HL-60 (cell line): Measurements from ENCODE around the gene CES5A.

Experiments
- DNase-seq, 2 experiments: peaks; one replicate each; pipeline ENCODE4 v3.0.0-alpha.2; 2010 to 2020; ENCODE audit warnings: low read depth in 1 of 2, low spot score in 1 of 2
- H3K27ac ChIP-seq: fragments of 250-450 bp; sonication (Bioruptor Pico); replicated peaks from 2 replicates; pipeline ENCODE4 v1.5.1; 2020; ENCODE audit warnings: mild to moderate bottlenecking, moderate library complexity
- H3K27me3 ChIP-seq: fragments of 250-450 bp; sonication (Bioruptor Pico); 2 replicates; pipeline ENCODE4 v1.5.1; 2021; ENCODE audit warnings: mild to moderate bottlenecking, moderate library complexity; ENCODE audit not compliant: insufficient read depth, poor library complexity, severe bottlenecking
- H3K4me3 ChIP-seq: replicated peaks from 2 replicates; pipeline ENCODE4 v1.5.1; 2011; ENCODE audit warnings: mild to moderate bottlenecking, control low read depth, low read length; ENCODE audit not compliant: insufficient read depth
- GABPA ChIP-seq: IDR thresholded peaks from 2 replicates; pipeline ENCODE4 v1.6.1; 2012; ENCODE audit warnings: low read depth
- POLR2AphosphoS5 ChIP-seq: IDR thresholded peaks from 2 replicates; pipeline ENCODE4 v1.6.1; 2012; ENCODE audit warnings: low read depth
- SPI1 ChIP-seq: IDR thresholded peaks from 2 replicates; pipeline ENCODE4 v1.6.1; 2012; ENCODE audit warnings: low read depth, mild to moderate bottlenecking, borderline replicate concordance
- TF ChIP-seq, protein P1 (sequence below): IDR thresholded peaks from one replicate; pipeline ENCODE4 v1.5.1; 2011; ENCODE audit warnings: low read length, control low read depth, inconsistent platforms; ENCODE audit not compliant: insufficient read depth
- TF ChIP-seq, protein P2 (sequence below): IDR thresholded peaks from 2 replicates; pipeline ENCODE4 v1.6.1; 2012; ENCODE audit warnings: low read depth; ENCODE audit not compliant: insufficient replicate concordance

Gene CES5A

DNA sequence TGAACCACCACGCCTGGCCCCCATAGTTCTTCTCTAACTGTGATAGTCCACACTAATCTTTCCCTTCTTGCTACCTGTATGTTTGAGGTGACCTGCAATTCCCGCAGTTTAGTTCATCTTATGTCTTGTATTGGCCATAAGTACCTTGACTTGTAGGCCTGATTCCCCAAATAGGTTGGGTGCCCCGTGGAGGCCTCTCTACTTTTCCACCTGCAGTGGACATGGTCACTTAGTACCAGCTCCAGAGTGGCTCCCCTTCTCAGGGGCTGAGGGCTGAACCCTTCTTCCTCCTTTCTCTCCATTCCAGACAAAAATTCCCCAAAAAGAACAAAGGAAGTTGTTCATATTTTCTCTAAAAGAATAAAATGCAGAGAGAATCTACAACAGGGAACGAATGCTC, 33.5 kb upstream of the CES5A start:
- DNase-seq: no peak
- H3K27me3 ChIP-seq: peaks cover 3% of the 10 kb centered on the region

DNA sequence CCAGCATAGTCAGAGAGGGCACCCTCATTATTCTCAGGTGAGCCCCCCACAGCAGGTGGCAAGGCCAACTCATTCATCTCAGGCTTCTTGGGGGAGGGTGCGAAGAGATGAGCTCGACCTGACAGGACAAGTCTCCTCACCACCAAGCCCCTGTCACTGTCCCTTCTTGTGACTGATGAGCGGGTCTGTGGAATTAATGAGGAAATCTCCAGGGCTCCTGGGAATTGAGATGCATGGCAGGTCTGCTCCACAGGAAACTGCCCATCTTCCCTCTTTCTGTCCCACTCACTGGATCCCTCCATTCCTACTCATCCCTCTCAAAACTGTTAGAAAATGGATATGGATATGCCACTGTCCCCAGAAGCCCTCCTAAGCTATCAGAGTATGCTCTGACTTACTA, 32.5 kb upstream of the CES5A start:
- H3K27ac ChIP-seq: no peak overlapping the region
- no peak for DNase-seq
- TF ChIP-seq, protein P1, sequence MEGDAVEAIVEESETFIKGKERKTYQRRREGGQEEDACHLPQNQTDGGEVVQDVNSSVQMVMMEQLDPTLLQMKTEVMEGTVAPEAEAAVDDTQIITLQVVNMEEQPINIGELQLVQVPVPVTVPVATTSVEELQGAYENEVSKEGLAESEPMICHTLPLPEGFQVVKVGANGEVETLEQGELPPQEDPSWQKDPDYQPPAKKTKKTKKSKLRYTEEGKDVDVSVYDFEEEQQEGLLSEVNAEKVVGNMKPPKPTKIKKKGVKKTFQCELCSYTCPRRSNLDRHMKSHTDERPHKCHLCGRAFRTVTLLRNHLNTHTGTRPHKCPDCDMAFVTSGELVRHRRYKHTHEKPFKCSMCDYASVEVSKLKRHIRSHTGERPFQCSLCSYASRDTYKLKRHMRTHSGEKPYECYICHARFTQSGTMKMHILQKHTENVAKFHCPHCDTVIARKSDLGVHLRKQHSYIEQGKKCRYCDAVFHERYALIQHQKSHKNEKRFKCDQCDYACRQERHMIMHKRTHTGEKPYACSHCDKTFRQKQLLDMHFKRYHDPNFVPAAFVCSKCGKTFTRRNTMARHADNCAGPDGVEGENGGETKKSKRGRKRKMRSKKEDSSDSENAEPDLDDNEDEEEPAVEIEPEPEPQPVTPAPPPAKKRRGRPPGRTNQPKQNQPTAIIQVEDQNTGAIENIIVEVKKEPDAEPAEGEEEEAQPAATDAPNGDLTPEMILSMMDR: no peak
- TF ChIP-seq GABPA (no peak), SPI1 (no peak), POLR2AphosphoS5 (no peak)
- TF ChIP-seq, protein P2, sequence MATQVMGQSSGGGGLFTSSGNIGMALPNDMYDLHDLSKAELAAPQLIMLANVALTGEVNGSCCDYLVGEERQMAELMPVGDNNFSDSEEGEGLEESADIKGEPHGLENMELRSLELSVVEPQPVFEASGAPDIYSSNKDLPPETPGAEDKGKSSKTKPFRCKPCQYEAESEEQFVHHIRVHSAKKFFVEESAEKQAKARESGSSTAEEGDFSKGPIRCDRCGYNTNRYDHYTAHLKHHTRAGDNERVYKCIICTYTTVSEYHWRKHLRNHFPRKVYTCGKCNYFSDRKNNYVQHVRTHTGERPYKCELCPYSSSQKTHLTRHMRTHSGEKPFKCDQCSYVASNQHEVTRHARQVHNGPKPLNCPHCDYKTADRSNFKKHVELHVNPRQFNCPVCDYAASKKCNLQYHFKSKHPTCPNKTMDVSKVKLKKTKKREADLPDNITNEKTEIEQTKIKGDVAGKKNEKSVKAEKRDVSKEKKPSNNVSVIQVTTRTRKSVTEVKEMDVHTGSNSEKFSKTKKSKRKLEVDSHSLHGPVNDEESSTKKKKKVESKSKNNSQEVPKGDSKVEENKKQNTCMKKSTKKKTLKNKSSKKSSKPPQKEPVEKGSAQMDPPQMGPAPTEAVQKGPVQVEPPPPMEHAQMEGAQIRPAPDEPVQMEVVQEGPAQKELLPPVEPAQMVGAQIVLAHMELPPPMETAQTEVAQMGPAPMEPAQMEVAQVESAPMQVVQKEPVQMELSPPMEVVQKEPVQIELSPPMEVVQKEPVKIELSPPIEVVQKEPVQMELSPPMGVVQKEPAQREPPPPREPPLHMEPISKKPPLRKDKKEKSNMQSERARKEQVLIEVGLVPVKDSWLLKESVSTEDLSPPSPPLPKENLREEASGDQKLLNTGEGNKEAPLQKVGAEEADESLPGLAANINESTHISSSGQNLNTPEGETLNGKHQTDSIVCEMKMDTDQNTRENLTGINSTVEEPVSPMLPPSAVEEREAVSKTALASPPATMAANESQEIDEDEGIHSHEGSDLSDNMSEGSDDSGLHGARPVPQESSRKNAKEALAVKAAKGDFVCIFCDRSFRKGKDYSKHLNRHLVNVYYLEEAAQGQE: no peak
- no peak overlapping the region for H3K4me3 ChIP-seq
- peaks cover 3% of the 10 kb centered on the region for H3K27me3 ChIP-seq

More for the DNA sequence above, 33.5 kb upstream of the CES5A start:
- Histone ChIP-seq H3K27ac (no peak overlapping the region), H3K4me3 (no peak overlapping the region)
- no peak for TF ChIP-seq POLR2AphosphoS5
- TF ChIP-seq, protein P1: no peak

DNA sequence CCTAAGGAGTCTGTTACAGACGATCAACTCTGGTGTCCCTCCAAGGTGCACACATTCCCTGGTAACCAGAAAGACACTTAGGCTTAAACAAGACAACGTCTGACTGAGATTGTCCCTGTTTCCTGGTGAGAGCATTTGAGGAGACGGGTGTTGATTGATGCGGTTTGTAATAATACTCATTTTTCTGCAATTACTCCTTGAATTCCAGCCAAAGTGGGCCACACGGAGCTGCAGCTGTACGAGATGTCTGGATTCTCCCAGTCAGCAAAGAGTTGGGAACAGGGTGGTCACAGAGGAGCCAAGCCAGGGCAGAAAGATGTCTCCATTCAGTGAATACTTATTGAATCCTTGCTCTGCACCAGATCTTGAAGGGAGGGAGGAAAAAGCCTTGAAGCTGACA, 30.9 kb upstream of the CES5A start:
- TF ChIP-seq GABPA (no peak), SPI1 (no peak), POLR2AphosphoS5 (no peak)
- TF ChIP-seq, protein P2: no peak
- TF ChIP-seq, protein P1: no peak
- Histone ChIP-seq H3K4me3 (no peak overlapping the region), H3K27ac (no peak overlapping the region), H3K27me3 (no peaks in the 10 kb centered on the region)
- DNase-seq: no peak

DNA sequence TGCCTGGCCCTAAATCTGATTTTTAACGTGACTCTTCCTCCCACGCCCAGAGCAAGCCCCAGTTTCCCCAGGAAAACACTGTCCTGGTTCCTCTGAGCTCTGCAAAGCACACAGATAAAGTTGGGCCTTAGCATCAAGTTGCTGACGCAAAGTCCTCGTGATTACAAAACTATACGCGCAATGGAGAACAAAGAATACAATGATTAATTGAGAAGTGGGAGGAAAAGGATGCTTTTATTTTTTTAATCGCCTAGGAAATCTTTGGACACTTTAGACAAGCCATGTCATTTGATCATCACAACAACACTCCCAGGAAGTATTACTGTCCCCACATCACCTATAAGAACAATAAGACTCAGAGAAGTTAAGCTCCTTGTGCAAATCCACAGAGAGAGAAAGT, 30.5 kb upstream of the CES5A start:
- no peaks in the 10 kb centered on the region for H3K27me3 ChIP-seq
- H3K4me3 ChIP-seq: no peak overlapping the region
- no peak overlapping the region for H3K27ac ChIP-seq
- TF ChIP-seq SPI1 (no peak), GABPA (no peak), POLR2AphosphoS5 (no peak)
- TF ChIP-seq, protein P2: no peak
- TF ChIP-seq, protein P1: no peak
- no peak for DNase-seq
